GM19468 (cell line): ENCODE measurements around the gene AP5Z1.

Experiments
- ATAC-seq: cut with Tn5 transposase; IDR thresholded peaks from one replicate; pipeline ENCODE4 v1.9.1; 2021; ENCODE audit warnings: mild to moderate bottlenecking, moderate library complexity, moderate number of reproducible peaks; ENCODE audit not compliant: unreplicated experiment; ENCODE audit errors: extremely low read depth

Gene AP5Z1

DNA sequence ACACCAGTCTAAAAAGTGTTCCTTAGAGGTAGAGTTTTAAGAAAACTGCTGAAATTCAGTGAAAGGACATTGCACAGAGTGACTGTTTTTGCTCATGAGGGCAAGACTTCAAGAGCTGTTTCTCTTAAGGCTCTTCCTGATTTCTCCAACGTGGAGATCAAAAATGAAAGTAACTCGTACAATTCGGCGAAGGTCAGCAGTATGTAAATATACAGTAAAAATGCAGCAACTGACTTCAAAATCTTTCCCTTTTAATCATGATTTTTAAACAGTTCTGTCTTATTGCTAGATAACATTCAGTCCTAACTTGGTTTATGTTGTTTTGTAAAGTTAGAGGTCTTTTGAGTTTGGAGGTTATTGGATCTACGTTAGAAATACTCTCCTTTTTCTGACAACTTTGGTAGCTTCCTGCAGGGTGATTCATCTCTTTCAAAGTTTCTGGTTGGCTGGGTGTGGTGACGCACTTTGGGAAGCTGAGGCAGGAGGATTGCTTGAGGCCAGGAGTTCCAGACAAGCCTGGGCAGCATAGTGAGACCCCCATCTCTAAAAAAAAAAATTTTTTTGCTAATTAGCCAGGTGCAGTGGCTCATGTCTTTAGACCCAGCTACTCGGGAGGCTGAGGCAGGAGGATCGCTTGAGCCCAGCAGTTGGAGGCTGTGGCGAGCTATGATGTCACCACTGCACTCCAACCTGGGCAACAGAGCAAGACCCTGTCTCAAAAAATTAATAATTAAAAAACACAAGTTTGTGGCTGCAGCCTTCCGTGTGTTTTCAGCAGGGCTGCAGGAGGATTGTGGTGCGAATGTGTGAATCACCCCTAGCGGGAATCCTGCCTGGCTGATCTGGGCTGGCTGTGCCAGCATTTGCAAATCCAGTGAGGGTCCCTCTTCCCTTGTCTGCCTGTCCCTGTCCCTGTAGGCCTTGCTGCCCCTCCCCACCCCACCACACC lies 29.2 kb upstream of the AP5Z1 start:
- ATAC-seq, result no peak

DNA sequence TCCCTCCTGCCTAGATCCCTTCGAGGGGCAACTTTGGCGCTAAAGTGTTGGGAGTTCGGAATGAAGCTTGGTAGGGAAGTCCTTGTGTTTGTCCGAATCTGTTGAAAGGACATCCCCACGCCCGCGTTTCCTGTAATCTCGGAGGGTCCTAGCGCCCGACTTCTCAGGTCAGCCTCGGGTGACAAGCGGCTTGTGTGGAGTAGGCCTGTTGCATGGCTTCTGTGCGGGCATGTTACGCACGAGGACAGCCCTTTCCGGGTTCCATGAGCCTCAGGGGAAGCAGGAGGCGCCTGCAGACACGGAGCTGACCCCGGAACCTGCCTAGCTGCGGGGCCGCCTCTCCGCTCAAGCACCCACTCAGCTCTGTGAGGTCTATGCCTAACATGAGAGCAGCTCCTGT lies 28.4 kb upstream of the AP5Z1 start:
- ATAC-seq, result no peak

DNA sequence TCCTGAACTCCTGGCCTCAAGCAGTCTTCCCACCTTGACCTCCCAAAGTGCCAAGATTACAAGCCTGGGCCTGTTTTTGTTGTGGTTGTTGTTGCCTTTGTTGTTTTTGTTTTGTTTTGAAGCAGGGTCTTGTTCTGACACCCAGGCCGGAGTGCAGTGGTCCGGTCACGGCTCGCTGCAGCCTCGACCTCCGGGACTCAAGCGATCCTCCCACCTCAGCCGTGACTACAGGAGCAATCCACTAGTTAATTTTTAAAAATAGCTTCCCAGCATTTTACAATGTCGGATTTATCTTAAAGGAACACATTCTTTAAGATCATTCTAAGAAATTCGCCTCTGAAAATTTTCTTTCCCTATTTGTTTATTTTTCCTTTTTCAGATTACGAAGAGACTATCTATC lies 27.7 kb upstream of the AP5Z1 start:
- ATAC-seq, result no peak

DNA sequence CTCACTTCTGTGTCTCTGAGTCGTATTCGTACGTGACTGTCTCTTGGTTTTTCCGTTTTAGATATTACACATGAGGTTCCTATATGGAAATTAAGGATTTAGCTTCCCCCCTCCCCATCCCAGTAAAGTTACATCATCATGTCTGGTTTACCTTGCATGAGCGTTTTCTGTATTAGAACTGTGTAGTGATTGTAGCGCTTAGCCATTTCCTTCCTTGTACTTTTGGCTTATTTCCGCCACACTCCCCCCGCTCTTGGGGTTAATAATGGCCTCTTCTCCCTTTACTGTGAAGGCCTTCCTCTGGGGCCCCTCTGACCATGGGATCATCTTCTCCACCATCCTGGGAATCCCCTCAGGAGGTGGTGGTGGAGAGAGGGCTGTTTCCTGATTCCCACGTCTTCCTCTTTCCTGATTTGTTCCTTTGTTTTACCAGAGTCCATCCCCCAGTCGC lies 27.2 kb upstream of the AP5Z1 start:
- no peak for ATAC-seq

DNA sequence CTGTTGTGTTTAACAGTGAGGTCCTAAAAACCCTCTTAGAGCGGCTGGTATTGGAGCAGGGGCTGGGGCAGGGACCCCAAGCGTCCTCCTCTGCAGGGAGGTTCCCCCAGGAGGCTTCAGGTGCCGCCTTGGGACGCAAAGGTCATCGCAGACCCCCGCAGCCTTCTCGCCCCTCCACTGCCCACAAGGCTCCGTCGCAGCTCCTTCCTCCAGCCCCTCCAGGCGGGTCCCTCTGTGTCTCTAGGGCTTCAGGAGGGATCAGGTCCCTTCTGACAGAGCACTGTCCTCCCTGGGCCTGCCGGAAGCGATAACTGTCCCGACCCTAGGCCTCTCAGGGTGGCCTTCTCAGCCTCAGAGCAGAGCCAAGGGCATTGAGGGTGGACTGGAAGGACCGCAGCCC lies 26.1 kb upstream of the AP5Z1 start:
- ATAC-seq, result no peak

DNA sequence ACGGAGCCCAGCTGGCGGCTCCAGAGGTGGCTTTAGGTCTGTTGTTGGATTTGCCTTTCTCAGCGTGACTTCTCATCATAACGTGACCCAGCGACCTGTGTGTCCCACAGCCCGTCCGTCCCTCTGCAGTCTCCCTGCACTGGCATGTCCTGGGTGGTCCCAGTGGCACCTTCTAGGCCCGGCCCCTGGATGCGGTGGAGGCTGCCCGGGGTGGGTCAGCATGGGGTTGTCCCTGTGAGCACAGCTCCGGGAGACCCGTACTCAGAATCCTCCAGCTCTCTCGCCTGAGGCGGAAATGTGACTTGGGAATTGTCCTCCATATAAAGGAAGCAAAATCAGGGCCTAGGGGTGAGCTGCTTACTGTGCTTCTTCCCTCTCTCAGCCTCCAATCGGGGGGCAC lies 25.6 kb upstream of the AP5Z1 start:
- ATAC-seq, result no peak

DNA sequence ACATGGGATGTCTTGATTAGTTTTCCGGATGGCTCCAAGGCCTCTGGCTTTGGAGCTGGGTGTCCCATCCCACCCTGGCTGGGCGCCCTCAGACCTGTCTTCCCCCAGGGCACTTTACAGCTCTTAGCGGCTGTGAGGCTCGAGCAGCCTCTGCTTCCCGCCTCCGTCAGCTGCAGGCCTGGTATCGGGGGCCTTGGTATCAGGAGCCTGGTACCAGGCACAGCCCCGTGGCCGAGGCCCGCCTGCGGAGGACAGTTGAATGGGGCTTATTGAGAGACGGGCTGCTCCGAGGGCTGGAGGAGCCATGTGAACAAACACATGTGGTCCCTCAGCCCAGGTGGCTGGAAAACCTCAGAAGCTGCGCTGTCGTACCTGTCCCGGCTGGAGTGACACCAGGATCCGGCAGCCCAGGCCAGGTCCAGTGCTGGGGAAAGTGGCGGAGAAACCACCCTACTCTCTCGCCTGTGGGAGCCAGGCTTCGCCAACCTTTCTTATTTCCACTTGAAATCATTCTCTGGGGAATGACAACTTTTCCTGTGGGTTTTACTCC lies 23.9 kb upstream of the AP5Z1 start:
- ATAC-seq, result no peak

DNA sequence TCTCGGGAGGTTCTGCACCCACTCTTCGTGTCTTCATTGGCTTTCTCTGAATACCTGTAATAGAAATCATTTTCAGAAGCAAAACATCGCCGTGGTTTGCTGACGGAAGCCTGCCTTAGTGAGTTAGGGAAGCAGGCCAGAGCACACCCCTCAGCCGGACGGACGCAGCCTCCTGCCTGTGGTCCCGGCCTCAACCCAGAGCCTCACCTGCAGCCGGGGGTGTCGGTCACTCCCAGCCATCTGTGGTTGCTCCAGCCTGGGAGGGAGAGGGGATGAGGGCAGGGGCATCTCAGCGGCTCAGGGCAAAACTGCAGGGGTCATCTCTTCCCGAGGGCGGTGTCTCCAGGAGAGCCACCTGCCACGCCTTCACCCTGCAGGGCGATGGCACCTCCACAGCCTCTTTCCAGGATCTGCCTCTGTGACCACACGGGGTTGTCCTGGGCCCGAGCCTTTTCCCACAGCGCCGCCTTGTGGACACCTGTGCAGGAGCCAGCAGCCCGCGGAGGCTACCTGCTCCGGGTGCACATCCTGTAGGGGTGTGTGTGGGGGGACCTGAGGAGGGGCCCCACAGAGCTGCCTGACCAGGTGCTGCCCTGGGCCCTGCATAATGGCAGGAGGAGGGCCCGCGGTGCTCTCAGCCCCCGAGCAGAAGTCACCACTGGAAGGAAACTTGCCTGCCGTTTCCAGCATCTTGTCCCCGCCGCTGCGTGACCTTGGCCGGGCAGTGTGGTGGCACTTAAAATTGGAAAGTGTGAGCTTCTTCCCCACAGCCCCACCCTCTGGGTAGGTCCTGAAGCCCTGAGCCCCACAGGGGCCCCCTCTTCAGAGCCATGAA lies 21.6 kb upstream of the AP5Z1 start:
- peak; percentile 19 for ATAC-seq

DNA sequence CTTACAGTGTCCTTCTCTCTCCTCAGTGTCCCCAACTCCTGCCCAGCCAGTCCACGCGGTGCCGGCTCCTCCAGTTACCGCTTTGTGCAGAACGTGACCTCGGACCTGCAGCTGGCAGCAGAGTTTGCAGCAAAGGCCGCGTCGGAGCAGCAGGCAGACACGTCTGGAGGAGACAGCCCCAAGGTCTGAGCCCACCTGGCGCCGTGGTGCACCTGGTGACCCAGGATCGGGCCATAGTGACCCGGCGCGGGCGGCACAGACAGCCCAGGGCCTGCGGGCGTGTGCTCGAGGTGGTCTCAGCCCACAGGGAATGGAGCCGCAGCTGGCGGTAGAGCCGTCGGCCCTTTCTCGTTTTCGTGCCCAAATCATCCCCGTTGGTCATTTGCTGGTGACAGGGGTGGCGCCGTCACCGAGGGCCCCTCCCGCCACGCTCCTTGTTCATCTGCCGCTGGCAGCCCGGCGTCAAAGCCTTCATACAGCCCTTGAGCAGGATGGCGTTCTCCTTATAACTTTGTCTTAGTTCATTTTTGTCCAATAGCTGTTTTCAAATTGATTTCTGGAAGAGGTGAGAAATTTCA lies 20.9 kb upstream of the AP5Z1 start:
- ATAC-seq, result no peak

DNA sequence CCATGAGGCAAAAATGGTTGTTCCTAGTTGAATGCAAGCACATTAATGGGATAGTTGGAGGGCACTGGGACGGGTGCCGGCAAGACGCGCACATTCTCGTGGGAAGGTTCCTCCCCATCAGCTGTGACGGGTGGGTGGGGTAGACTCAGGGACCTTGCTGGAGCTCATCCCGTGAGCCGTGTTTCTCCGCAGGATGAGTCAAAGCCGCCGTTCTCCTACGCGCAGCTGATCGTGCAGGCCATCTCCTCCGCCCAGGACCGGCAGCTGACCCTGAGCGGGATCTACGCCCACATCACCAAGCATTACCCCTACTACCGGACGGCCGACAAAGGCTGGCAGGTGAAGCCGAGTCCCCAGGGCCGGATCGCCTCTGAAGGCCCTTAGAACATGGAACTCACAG lies 20.4 kb upstream of the AP5Z1 start:
- ATAC-seq, result no peak

DNA sequence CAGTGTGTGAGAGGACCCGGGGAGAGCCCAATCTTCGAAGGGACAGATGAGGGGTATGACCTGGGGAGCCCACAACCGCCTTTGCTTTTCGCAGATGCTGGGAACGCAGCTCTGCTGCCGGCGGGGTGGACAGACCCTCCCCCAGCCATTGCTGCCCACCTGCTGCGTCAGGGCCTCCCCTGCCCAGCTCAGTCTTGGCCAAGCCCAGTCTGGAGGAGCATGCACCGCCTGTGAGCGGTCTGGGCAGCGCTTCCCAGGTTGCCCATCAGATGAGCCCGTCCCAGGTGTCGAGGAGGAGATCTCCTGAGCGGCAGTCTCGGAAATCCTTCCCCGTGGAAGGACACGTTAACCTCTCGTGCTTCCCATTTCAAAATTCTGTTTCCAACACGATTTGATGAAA lies 17.3 kb upstream of the AP5Z1 start:
- ATAC-seq, result no peak

DNA sequence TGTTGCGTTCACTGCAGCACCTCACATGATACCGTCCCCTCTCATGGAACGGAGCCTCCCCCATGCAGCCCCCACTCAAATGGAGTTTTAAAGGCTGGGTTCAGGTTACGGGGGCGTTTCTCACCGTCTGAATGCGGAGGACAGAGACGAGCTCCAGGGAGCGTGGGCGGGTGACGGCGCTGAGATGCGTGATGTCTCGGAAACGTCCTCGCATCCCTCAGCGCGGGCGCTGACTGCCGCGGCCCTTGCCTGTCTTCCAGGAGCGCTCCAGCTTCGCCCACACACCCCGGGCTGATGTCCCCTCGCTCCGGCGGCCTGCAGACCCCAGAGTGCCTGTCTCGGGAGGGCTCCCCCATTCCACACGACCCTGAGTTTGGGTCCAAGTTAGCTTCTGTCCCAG lies 16.6 kb upstream of the AP5Z1 start:
- no peak for ATAC-seq

DNA sequence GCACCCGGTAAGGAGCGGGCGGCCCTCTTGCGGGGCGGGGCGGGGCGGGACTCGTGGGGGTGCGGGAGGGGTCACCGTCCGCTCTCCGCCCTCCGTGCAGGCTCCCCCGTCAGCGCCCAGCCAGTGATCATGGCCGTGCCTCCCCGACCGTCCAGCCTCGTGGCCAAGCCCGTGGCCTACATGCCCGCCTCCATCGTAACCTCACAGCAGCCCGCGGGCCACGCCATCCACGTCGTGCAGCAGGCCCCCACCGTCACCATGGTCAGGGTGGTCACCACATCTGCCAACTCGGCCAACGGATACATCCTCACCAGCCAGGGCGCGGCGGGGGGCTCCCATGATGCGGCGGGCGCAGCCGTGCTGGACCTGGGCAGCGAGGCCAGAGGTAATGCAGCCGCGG lies 16.2 kb upstream of the AP5Z1 start:
- no peak for ATAC-seq

DNA sequence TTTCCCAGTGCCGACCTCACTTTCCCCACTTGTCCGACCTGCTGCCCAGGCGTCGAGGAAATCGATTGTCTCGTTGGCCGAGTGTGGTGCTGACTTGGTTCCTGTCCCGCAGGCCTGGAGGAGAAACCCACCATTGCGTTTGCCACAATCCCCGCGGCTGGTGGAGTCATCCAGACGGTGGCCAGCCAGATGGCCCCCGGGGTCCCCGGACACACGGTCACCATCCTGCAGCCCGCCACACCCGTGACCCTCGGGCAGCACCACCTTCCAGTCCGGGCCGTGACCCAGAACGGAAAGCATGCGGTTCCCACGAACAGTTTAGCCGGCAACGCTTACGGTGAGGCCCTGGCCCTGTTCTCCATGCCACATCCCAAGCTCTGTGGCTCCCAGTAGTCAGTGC lies 14.5 kb upstream of the AP5Z1 start:
- no peak for ATAC-seq

DNA sequence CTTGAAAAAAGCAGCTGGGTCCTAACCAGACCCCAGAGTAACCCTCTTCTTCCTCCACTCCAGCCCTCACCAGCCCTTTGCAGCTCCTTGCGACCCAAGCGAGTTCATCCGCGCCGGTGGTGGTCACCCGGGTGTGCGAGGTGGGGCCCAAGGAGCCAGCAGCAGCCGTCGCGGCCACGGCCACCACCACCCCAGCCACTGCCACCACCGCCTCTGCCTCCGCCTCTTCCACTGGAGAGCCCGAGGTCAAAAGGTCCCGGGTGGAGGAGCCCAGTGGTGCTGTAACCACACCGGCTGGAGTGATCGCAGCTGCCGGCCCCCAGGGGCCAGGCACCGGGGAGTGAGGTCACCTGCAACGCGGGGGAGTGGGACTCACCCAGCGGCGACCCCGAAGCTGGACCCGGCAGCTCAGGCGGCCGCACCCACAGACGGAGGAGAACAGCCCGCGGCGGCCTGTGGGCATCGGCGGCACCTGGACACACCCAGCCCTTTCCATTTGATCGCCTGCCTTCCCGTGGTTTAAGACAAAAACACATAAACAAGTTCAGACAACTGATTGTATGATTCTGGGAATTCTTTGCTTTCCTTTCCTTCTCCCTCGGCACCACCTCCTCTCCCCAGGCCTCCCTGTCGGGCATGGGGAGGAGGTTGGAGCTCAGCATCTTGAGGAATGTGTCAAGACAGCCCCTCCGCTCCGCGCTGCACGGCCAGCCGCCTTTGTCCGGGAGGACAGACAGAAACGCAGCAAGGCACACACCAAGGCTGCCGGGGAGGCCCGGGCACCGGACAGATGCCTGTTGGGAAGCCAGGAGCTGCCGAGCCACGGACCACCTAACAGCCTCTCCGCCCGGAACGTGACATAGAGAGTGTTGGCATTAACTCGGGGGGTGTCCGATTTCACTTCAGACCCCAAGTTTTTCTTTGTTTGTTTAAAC lies 13.0 kb upstream of the AP5Z1 start:
- ATAC-seq, result no peak

DNA sequence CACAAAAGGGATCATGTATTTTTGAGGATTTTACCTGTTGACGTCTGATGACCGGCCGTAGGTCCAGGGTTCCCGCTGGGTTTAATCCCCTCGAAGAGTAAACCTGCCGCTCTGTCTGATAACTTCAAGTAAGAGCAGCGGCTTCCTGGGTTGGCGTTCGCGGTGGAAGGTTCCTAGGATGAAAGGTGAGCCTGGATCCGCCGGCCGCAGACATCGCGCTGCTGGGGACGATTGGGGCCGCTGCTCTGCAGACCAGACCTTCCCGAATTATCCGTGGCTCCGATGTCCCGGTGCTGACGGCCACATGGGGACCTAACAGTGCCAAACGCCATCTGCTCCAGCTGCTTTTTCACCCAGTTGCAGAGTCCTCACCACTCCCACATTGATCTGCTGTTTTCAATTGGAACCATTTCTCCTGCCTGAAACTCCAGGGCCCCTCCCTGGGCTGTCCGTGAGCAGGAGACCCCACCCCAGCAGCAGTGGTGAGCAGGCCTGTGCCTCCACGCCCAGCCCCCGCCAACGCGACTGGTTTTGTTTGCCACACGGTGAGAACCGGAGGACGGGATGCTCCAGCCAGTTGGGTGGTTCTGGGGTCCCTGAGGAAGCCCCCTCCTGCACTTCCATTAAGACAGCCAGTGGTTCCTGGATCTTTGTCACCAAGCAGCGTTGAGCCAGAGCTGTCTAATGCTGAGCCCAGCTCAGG lies 12.2 kb upstream of the AP5Z1 start:
- no peak for ATAC-seq

DNA sequence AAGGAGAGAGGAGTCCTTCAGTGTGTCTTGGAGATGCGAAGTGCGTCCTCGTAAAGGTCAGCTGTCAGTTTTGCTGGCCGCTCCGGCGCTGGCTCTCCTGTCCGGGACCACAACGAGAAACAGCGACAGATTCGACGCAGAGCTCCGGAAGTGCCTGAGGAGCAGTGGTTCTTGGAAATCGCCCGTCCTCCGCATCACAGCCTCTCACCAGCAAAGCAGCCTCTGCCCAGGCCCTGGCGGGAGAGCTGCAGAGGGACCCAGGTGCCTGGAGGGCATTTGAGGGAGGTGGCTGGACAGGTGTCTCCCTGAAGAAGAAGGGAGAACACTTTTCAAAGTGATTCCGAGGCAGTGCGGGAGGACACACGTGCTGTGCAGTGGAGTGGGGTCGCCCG lies 11.6 kb upstream of the AP5Z1 start:
- no peak for ATAC-seq

DNA sequence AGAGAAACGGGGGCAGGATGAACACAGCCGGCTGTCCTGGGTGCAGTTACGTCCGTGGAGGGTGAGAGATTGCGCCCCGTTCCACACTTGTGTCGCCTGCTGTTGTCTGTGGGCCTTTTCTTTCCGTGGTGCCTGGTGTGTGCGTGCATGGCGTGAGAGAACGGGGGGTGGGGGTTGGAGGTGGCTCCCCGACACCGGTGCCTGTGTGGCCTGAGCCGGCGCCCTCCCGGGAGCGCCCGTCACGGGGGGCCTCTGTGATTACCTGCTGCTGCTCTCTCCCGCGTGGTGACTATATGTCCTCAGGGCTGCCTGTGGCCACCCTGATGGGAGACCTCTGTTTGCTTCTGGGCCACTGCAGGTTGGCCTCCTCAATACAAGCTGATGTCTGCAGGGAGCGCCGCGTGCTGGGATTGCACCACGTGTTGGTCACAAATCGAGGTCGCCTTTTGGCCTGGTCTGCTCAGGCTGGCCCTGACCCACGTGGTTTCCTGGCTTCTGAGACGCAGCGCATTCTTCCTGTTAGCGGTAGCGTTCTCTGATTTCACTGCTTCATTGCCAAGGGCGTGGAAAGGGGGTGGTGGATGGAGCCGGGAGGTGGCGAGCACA lies 10.9 kb upstream of the AP5Z1 start:
- ATAC-seq, result no peak
